Measurements from ENCODE around the gene KRTAP29-1.

DNA sequence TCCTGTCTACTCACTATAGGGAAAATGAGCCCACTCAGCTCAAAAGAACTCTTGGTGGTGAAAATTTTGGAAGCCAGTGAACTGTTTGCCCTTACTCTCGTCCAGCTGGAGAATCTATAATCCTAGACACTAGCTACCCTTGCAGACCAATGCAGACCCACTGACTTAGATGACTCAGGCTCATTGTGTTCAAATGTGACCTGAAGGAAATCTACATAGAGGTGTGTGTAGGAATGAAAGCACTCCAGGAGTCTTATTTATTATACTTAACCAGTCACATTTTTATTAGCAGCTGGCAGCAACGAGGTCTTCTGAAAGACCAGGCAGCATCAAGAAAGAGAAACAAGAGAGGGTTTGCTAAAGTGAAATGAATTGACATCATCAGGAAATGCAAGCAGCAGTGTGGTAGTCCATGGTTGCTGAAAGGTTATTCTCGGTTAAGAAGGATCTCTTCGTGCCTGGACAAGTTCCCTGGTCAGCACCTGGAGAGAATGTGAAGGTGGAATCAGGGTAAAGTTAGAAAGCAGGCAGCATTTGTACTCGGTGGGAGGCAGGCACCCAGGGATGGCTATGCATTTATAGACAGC is 1.4 kb downstream of the KRTAP29-1 start:
- TF ChIP-seq JUNB (IDR thresholded peaks at IDR 0.05; ENCODE audit: unreplicated experiment), result no peak
- TF ChIP-seq, protein P1, sequence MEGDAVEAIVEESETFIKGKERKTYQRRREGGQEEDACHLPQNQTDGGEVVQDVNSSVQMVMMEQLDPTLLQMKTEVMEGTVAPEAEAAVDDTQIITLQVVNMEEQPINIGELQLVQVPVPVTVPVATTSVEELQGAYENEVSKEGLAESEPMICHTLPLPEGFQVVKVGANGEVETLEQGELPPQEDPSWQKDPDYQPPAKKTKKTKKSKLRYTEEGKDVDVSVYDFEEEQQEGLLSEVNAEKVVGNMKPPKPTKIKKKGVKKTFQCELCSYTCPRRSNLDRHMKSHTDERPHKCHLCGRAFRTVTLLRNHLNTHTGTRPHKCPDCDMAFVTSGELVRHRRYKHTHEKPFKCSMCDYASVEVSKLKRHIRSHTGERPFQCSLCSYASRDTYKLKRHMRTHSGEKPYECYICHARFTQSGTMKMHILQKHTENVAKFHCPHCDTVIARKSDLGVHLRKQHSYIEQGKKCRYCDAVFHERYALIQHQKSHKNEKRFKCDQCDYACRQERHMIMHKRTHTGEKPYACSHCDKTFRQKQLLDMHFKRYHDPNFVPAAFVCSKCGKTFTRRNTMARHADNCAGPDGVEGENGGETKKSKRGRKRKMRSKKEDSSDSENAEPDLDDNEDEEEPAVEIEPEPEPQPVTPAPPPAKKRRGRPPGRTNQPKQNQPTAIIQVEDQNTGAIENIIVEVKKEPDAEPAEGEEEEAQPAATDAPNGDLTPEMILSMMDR (conservative IDR thresholded peaks at IDR 0.05; ENCODE audit: low read depth in 2 of 2), result no peak
